ENCODE measurements around the gene GPC5. TPM values are rescaled to one million over a fixed set of nuclear protein-coding genes. Genes with fewer than 3 reads are reported as not detected.
"Not testable (repeated sequence)": the region's sequence is repeated elsewhere in the genome, so short reads cannot be mapped to it uniquely, and the experiment has no call there.

The GPC5 gene
- total RNA-seq, 1 donor from 2014 or later: 2.2 TPM

DNA sequence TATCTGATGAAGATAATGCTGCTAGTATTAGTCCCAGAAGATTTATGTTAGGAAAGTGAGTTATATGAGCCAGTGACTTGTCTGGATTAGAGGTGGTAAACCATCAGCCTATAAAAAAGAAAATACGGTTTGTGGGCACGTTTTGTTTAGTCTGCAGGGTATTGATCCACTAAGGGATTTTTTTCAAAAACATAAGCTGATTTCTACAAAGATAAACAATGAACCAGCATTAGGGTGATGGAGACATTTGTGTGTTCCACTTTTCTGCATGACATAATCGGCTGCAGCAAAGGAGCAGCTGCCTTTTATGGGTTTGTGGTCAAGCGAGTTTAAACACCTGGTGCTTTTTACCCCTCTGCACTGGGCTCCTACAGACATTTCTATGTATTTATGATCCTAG lies 991.8 kb downstream of the GPC5 start:
- DNase-seq: no peak

- DNase-seq: no peak
Measured at GRCh38 chr13:92403606-92404005, 1005.2 kb downstream of the GPC5 start.

DNA sequence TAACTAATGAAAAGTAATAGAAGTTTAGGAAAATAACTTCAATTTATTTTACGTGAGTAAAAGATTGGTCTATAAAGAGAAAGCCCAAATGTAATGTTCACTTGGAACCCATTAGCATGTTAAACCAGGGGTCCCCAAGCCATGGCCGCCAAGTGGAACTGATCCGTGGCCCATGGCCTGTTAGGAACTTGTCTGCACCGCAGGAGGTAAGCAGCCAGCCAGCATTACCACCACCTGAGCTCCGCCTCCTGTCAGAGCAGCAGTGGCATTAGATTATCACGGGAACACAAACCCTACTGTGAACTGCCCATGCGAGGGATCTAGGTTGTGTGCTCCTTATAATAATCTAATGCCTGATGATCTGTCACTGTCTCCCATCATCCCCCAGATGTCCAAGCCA lies 1009.4 kb downstream of the GPC5 start:
- no peak for DNase-seq

- DNase-seq: no peak
Measured at GRCh38 chr13:92412481-92412880, 1014.1 kb downstream of the GPC5 start.

- no peak for DNase-seq
Measured at GRCh38 chr13:92412996-92413395, 1014.6 kb downstream of the GPC5 start.

DNA sequence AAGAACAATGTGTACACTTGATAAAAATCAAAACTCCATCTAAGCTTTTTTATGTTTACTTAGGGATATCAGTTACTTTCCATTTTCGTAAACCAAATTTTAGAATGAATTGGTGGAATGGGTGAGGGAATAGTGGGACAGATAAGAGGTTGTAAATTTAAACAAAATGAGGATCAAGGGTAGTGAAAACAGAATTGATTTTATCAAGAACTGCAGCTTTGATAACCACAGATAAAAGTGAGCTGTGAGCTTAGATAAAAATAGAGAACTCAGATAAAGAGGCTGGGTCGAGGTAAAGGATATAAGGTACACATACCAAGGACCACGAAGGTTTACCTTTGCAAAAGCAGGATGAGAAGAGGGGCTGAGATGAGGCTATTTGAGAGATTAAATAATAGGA lies 1015.0 kb downstream of the GPC5 start:
- DNase-seq: no peak

- no peak for DNase-seq
Measured at GRCh38 chr13:92414851-92415250, 1016.4 kb downstream of the GPC5 start.

GRCh38 chr13:92415781-92416180 lies 1017.4 kb downstream of the GPC5 start:
- no peak for DNase-seq

- no peak for DNase-seq
Measured at GRCh38 chr13:92418818-92419412, 1020.5 kb downstream of the GPC5 start.

DNA sequence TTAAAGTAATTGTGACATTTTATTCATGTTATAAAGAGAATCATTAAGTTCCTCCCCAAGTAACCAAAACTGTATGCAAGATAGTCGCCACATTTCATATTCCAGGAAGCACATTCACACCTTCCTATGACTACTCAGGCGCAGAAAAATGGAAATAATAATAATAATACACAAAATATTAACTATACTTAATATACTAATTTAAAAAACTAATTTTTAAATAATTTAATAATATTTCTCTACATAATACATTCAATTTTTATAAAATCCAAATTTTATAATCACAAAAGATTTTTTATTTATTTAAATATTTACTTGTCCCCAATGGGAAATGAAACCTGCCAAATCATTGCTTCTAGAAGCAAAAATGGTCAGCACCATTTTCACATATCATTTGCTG lies 1030.8 kb downstream of the GPC5 start:
- no peak for DNase-seq

DNA sequence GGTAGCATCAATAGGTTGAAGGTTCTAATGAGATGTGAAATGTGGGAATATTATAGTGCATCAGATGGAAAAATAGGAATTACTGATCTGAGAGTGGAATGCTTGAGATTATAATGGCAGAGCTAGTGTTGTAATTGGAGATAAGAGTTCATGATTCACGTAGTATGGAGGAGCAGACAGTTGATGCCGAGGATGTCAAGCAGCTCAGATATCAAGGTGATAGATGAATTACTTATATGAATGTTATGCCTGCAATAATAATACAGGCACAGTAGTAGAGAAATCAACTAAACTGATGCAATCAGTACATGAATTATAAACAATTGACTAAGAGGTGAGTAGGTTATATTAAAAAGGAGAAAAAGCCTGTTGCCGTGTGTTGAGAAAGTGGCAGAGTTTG lies 1035.0 kb downstream of the GPC5 start:
- DNase-seq: no peak

- no peak for DNase-seq
Measured at GRCh38 chr13:92433963-92434362, 1035.5 kb downstream of the GPC5 start.

- DNase-seq: no peak
Measured at GRCh38 chr13:92436924-92437323, 1038.5 kb downstream of the GPC5 start.

GRCh38 chr13:92444244-92444643 lies 1045.8 kb downstream of the GPC5 start:
- DNase-seq: no peak

DNA sequence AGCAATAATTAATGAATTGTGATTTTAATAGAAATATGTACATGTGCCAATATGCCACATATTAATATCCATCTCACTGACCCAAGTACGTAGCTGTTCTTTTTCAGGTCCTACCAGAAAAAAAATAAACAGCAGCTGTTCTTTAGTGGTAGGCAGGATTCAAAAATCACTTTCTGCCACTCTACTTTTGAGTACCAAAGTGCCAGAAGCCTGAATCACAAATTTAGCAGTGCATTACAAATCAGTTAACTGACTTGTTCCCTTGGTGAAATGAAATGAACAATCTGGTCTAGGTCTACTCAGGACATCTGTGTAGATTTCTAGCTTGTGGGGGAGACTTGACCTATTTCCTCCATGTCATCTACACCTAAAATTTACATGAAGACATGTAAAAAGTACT lies 1052.6 kb downstream of the GPC5 start:
- no peak for DNase-seq

DNA sequence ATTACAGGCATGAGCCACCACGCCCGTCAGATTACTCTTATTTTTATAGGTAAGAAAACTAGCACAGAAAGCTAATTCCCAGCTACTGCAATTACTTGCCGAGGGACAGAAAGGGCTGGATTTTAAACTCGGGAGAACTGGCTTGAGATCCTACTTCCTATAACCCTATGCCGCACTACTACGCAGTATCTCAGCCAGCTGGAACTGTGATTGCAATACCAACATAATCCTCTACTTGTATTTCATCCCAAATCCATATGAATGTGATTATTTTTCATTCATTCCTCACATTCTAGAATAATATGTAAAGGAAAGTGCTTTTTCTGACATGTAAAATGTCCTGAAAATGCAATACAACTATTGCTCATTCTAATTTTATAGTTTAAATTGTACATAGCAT lies 1054.4 kb downstream of the GPC5 start:
- no peak for DNase-seq

- no peak for DNase-seq
Measured at GRCh38 chr13:92459306-92459705, 1060.9 kb downstream of the GPC5 start.

DNA sequence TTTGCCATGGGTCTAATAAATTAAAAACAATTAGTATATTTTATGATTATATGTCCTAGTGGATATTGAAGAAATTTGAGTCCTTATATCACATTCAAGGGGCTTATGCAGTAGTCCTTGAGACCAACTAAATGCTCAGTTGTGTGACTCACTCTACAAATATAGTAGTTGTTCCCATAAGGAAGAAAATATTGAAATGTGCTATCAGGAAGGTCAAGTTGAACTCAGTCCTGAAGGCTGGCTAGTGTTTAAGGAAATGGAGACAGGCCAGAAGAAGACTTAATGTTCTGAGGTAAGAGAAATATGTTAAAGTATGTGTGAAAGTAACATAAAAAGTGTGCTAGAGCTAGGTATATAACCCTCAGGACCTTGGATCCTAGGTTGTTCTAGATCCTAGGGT lies 1062.1 kb downstream of the GPC5 start:
- DNase-seq: no peak

- DNase-seq: no peak
Measured at GRCh38 chr13:92461402-92461801, 1063.0 kb downstream of the GPC5 start.

DNA sequence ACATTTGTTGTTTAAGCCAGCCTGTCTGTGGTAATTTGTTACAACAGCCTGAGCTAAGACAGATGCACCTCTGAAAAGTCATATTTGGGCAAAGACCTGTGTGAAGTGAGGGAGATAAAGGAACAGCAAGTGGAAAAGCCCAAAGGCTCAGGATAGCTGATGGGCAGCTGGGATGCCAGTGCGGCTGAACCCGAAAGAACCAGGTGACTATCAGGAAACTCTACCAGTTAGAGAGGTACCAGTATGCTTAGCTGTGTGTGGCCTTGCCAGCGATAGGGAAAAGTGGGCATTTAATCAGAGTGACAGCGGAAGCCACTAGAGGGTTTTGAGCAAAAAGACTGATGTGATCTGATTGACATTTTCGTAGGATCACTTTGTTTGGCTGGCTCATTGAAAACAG lies 1063.4 kb downstream of the GPC5 start:
- DNase-seq: no peak

DNA sequence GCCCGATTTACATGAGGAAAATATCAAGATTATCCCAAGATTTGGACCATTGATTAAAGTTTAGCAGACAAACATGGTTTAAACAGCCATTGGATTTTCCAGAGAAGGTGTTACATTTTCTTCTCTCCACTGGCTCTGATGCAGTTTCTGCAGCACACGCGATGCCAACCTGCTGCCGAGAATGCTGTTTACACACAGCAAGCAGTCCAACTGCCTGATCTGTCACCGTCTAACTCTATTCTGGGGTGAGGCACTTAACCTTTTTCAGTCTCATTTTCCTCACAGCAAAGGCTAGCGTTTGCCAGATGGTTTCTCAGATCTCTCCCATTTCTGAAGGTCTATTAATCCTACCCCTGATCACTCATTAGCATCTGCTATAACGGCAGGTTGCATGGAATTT lies 1064.7 kb downstream of the GPC5 start:
- DNase-seq: no peak

- no peak for DNase-seq
Measured at GRCh38 chr13:92473765-92474475, 1075.5 kb downstream of the GPC5 start.

GRCh38 chr13:92480387-92480786 lies 1082.0 kb downstream of the GPC5 start:
- DNase-seq: no peak

DNA sequence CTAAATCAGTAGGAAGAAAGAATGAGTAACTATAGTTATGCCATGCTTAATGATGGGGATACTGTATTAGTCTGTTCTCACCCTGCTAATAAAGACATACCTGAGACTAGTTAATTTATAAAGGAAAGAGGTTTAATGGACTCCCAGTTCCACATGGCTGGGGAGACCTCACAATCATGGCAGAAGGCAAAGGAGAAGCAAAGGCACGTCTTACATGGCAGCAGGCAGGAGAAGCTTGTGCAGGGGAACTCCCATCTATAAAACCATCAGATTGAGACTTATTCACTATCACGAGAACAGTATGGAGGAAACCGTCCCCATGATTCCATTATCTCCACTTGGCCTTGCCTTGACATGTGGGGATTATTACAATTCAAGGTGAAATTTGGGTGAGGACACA lies 1084.4 kb downstream of the GPC5 start:
- DNase-seq: not testable (repeated sequence)
